Left lung (tissue), 14 donors: ENCODE data around the gene NUP210L. TPM values are rescaled to one million over a fixed set of nuclear protein-coding genes. Genes with fewer than 3 reads are reported as not detected.

Experiments
- ATAC-seq: fragments of 200-7000 bp; cut with Tn5 transposase; one replicate; pipeline ENCODE4 v1.9.1; 2020; ENCODE audit warnings: moderate library complexity
- DNase-seq, 4 donors: peaks; one replicate each; pipeline ENCODE4 v3.0.0-alpha.2; 2013 to 2020
- H3K27ac ChIP-seq, 2 donors: fragments of 200-600 bp; sonication (generic) in 1 of 2; one replicate each; pipeline versions ENCODE4 v1.5.0 to v1.8.0; 2020 to 2021
- H3K27me3 ChIP-seq, 2 donors: fragments of 200-600 bp; sonication (generic) in 1 of 2; one replicate each; pipeline versions ENCODE4 v1.5.0 to v1.8.0; 2020 to 2021
- H3K36me3 ChIP-seq, 2 donors: fragments of 200-600 bp; sonication (generic) in 1 of 2; one replicate each; pipeline versions ENCODE4 v1.5.0 to v1.8.0; 2020 to 2021
- H3K4me1 ChIP-seq, 2 donors: fragments of 200-600 bp; one replicate each; pipeline ENCODE4 v1.8.0; 2021
- H3K4me3 ChIP-seq, 2 donors: fragments of 200-600 bp; sonication (generic) in 1 of 2; one replicate each; pipeline versions ENCODE4 v1.5.0 to v1.8.0; 2020 to 2021; ENCODE audit warnings: mild to moderate bottlenecking in 1 of 2
- H3K9me3 ChIP-seq, 2 donors: fragments of 200-600 bp; sonication (generic) in 1 of 2; one replicate each; pipeline versions ENCODE4 v1.5.0 to v1.8.0; 2020 to 2021
- CTCF ChIP-seq, 2 donors: fragments of 200-600 bp; sonication (generic) in 1 of 2; IDR thresholded peaks; one replicate each; pipeline versions ENCODE4 v1.5.0 to v1.8.0; 2021; ENCODE audit warnings: antibody characterized with exemption in 2 of 2
- intact Hi-C, 2 donors: fragments of 100-400 bp; cut with DNase I; formaldehyde crosslinking; loops; one replicate each; pipeline versions ENCODE4 v1.11.2 to v1.14.2; 2022
- long read RNA-seq, 12 donors: library from polyadenylated mRNA in 2 of 12; unstranded in 2 of 12; transcript quantifications; one replicate each; pipeline ENCODE4 v2.0.0 and lab custom pipeline, GENCODE V29; 2019 to 2026
- polyA plus RNA-seq, 6 donors: library from polyadenylated mRNA; unstranded; fragments of 120-200 nt; gene quantifications; one replicate each; pipeline ENCODE4 v1.2.1, GENCODE V29; 2013; ENCODE audit not compliant: insufficient read length in 6 of 6
- total RNA-seq, 2 donors: library from RNA; stranded (reverse); fragmentation: NEBNext Ultra II Directional; extraction: Animal tissue kit (Norgen Biotek cat#: 25700); gene quantifications; one replicate each; pipeline ENCODE4 v1.2.1, GENCODE V29; 2021
- donor health status: DM: no; HTN: yes; CAD: no.
- donor health status: DM: no; HTN: no; CAD: no.

The NUP210L gene
- under 1 TPM; 0.16 to 0.26 TPM for total RNA-seq
- under 1 TPM; 0.09 to 0.27 (median 0.16) TPM for polyA plus RNA-seq
- long read RNA-seq, donor 1, result 0 reads
- long read RNA-seq, donor 2, result 0 reads
- long read RNA-seq, donor 3, result 0 reads
- long read RNA-seq, donor 4, result 0 reads
- long read RNA-seq, donor 5, result 0 reads
- long read RNA-seq, donor 6, result 0 reads
- long read RNA-seq, donor 7, result 0 reads
- long read RNA-seq, donor 8, result 0 reads
- long read RNA-seq, donor 9, result 0 reads
- long read RNA-seq, donor 10, result 0 reads
- long read RNA-seq, donor 11, result 0 reads
- long read RNA-seq, donor 12, partial matches to known transcripts, result 175 of 175 reads
- long read RNA-seq, donor 12, other reads (novel, unspliced or antisense), result 0 of 175 reads

DNA sequence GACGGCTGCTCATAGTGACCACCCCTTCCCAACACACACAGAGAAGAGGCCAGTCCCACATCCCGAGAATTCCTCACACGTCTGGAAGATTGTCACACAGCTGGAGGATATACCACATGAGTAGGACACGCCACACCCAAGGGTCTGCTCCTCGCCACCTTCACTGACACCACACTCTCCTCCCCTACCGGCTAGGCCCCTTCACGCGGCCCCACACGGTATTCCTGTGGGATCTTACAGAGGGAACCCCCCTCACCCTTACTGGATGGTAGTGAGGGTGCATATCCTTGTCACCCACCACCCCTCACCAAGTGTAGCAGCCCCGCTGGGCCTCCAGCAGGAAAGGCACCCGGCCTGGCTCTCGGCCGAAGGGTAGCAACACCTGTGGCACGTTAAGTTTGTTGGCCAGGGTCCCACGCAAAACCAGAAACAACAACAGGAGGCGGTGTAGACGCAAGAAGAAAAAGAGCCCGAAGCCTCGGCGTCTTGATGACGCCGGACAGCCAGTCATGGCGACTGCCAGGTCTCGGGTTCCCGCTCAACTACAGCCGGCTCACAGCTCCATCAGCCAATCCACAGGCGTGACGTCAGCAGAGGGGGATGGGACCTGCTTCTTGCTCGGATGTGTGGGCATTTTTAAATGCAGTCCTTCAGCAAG lies at the start of gene NUP210L:
Gene NUP210L, minus strand, starts transcription at position 540 of the 658 bp plus-strand sequence.
- ATAC-seq (peak; percentile 81), DNase-seq (peak; percentile 52 to 85 (median 84))
- peaks cover 13 to 65% of the 10 kb centered on the region in 2 donors for H3K4me1 ChIP-seq
- no peak within 1 kb of the TSS for H3K4me3 ChIP-seq
- peaks cover 0 to 54% of the 10 kb centered on the region in 2 donors for H3K36me3 ChIP-seq
- no peaks in the 10 kb centered on the region for H3K27me3 ChIP-seq
- no peak for TF ChIP-seq CTCF (IDR thresholded peaks at IDR 0.05)
- no peaks in the 10 kb centered on the region for H3K9me3 ChIP-seq
- intact Hi-C loops, result no loop called here
- H3K27ac ChIP-seq, result peak within 1 kb of the TSS; percentile 76 to 85

DNA sequence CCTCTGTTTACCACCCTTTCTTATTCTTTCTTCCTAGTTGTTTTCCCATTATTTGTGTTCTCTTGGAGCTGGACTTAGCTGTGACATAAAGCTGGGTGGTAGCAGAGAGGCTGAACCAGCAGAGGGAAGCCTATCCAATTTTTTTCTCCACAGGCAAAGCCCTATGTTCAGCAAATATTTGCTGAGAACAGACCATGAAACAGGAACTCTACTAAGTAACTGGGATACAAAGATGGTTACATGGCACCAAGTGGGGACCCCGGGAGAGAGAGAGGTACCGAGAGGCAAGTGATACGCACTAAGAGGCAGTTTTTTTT lies 44.6 kb upstream of the NUP210L start:
- Histone ChIP-seq H3K27me3 (no peaks in the 10 kb centered on the region), H3K4me3 (no peak overlapping the region), H3K9me3 (no peaks in the 10 kb centered on the region), H3K4me1 (peaks cover 6 to 7% of the 10 kb centered on the region in 2 donors), H3K36me3 (peaks cover 0 to under 1% of the 10 kb centered on the region in 2 donors), H3K27ac (peak overlapping the region in 1 of 2 donors; percentile 10)
- intact Hi-C loops, result no loop called here
- TF ChIP-seq CTCF (IDR thresholded peaks at IDR 0.05), result no peak
- DNase-seq (peak in 1 of 4 donors; percentile 30), ATAC-seq (peak; percentile 21)

DNA sequence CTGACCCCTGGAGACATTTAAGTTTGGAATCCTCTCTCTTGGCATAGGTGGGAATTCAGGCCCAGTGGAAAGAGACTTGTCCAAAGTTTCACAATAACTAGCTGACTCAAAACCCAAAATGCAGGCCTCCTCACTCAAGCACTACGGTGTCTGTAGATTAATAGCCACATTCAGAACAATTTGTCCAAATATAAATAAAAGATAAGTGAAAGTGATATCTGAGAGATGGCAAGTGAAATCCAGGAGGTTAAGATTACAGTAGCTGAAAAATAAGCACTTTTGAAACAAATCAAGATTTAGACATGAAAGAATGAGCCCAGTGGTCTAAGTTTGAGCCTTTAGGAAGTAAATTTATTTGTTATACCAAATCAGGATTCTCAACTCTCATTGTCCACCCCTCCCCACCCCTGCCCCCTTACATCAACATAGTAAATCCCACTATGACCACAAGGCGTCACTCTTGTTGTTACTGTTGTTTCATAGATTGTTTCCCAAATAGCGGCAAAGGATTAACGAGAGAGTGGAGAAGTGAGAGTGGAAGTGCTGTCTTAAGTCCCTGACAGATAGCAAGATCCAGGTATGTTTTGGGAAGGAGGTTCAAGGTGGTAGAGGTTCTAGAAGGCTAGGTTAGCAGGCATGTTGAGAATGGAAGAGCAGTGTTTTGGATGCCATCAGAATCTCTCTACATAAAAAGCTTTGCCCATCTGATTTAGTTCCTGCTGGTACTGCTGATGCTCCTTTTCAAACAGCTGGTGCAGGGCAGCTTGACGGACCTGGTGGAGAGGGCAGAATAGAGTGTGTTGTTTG lies 44.1 kb upstream of the NUP210L start:
- peak overlapping the region; percentile 1 to 10 for H3K27ac ChIP-seq
- ATAC-seq (peak; percentile 76), DNase-seq (peak in 2 of 4 donors; percentile 60 to 76)
- peak; percentile 29 to 36 for TF ChIP-seq CTCF (IDR thresholded peaks at IDR 0.05)
- H3K4me1 ChIP-seq, result peaks cover 6 to 7% of the 10 kb centered on the region in 2 donors
- intact Hi-C loops, result no loop called here
- no peaks in the 10 kb centered on the region for H3K9me3 ChIP-seq
- H3K4me3 ChIP-seq, result no peak overlapping the region
- no peaks in the 10 kb centered on the region for H3K36me3 ChIP-seq
- H3K27me3 ChIP-seq, result no peaks in the 10 kb centered on the region

- no peaks in the 10 kb centered on the region for H3K9me3 ChIP-seq
- H3K4me1 ChIP-seq, result peaks cover 0 to 2% of the 10 kb centered on the region in 2 donors
- H3K36me3 ChIP-seq, result no peaks in the 10 kb centered on the region
- ATAC-seq (no peak), DNase-seq (no peak)
- H3K4me3 ChIP-seq, result no peak overlapping the region
- no peak for TF ChIP-seq CTCF (IDR thresholded peaks at IDR 0.05)
- no peak overlapping the region for H3K27ac ChIP-seq
- H3K27me3 ChIP-seq, result no peaks in the 10 kb centered on the region
- intact Hi-C loops, result no loop called here
These were observed 38.9 kb upstream of the NUP210L start for GRCh38 chr1:154193821-154194220.

- H3K36me3 ChIP-seq, result no peaks in the 10 kb centered on the region
- H3K27me3 ChIP-seq, result no peaks in the 10 kb centered on the region
- no peak for ATAC-seq
- H3K27ac ChIP-seq, result no peak overlapping the region
- intact Hi-C loops, result no loop called here
- no peaks in the 10 kb centered on the region for H3K9me3 ChIP-seq
- no peak for DNase-seq
- no peaks in the 10 kb centered on the region for H3K4me1 ChIP-seq
- H3K4me3 ChIP-seq, result no peak overlapping the region
- no peak for TF ChIP-seq CTCF (IDR thresholded peaks at IDR 0.05)
These were observed 37.6 kb upstream of the NUP210L start for GRCh38 chr1:154192476-154192875.
